GM19099 (cell line): ENCODE measurements around the gene EPS8.

Experiments used
- POLR2A ChIP-seq: IDR thresholded peaks from 3 replicates; pipeline ENCODE4 v1.6.1; 2011; ENCODE audit warnings: low read depth; ENCODE audit not compliant: insufficient read length; ENCODE audit errors: extremely low read depth

Gene EPS8

GRCh38 chr12:15720295-15720694 is 68.9 kb downstream of the EPS8 start:
- TF ChIP-seq POLR2A, result no peak

- TF ChIP-seq POLR2A, result no peak
Observed at GRCh38 chr12:15719230-15719629, 70.0 kb downstream of the EPS8 start.

- TF ChIP-seq POLR2A, result no peak
Observed at GRCh38 chr12:15717940-15718567, 71.1 kb downstream of the EPS8 start.

GRCh38 chr12:15716581-15716980 is 72.6 kb downstream of the EPS8 start:
- no peak for TF ChIP-seq POLR2A

GRCh38 chr12:15714256-15714655 is 74.9 kb downstream of the EPS8 start:
- TF ChIP-seq POLR2A, result no peak

- no peak for TF ChIP-seq POLR2A
Observed at GRCh38 chr12:15712823-15713660, 76.1 kb downstream of the EPS8 start.

GRCh38 chr12:15712160-15712559 is 77.0 kb downstream of the EPS8 start:
- no peak for TF ChIP-seq POLR2A

- no peak for TF ChIP-seq POLR2A
Observed at GRCh38 chr12:15710860-15711510, 78.2 kb downstream of the EPS8 start.

- no peak for TF ChIP-seq POLR2A
Observed at GRCh38 chr12:15709551-15709950, 79.6 kb downstream of the EPS8 start.

- no peak for TF ChIP-seq POLR2A
Observed at GRCh38 chr12:15708396-15709076, 80.7 kb downstream of the EPS8 start.

GRCh38 chr12:15707516-15708199 is 81.5 kb downstream of the EPS8 start:
- no peak for TF ChIP-seq POLR2A

GRCh38 chr12:15706010-15706676 is 83.0 kb downstream of the EPS8 start:
- TF ChIP-seq POLR2A, result no peak

GRCh38 chr12:15705606-15706005 is 83.6 kb downstream of the EPS8 start:
- TF ChIP-seq POLR2A, result no peak

- no peak for TF ChIP-seq POLR2A
Observed at GRCh38 chr12:15702276-15702675, 86.9 kb downstream of the EPS8 start.
